WTC11 (cell line): ENCODE results near the gene FOXO1.

Source experiments
- E2F4 ChIP-seq: sonication (generic); formaldehyde crosslinking; IDR thresholded peaks from 2 replicates; pipeline ENCODE4 v1.8.1; 2022; ENCODE audit warnings: low read depth, mild to moderate bottlenecking, moderate library complexity, missing genetic modification reagents, borderline replicate concordance
- ELF4 ChIP-seq: sonication (generic); formaldehyde crosslinking; IDR thresholded peaks from 2 replicates; pipeline ENCODE4 v1.8.1; 2022; ENCODE audit warnings: low read depth, mild to moderate bottlenecking, moderate library complexity, missing genetic modification reagents
- FOXP4 ChIP-seq: sonication (generic); formaldehyde crosslinking; IDR thresholded peaks from 2 replicates; pipeline ENCODE4 v1.8.0; 2022; ENCODE audit warnings: mild to moderate bottlenecking, missing genetic modification reagents
- NR1H2 ChIP-seq: sonication (generic); formaldehyde crosslinking; IDR thresholded peaks from 2 replicates; pipeline ENCODE4 v1.9.0; 2021; ENCODE audit warnings: mild to moderate bottlenecking, moderate library complexity, missing genetic modification reagents
- PRRX2 ChIP-seq: fragments of 250-450 bp; sonication (Bioruptor Pico); IDR thresholded peaks from 2 replicates; pipeline ENCODE4 v1.8.0; 2021; ENCODE audit warnings: mild to moderate bottlenecking
- TEAD4 ChIP-seq: sonication (generic); formaldehyde crosslinking; IDR thresholded peaks from 2 replicates; pipeline ENCODE4 v1.8.0; 2022; ENCODE audit warnings: mild to moderate bottlenecking, missing genetic modification reagents
- ZNF121 ChIP-seq: sonication (generic); formaldehyde crosslinking; IDR thresholded peaks from 2 replicates; pipeline ENCODE4 v1.8.0; 2023; ENCODE audit warnings: missing genetic modification reagents
- TF ChIP-seq, protein P1 (sequence below): fragments of 250-450 bp; sonication (Bioruptor Pico); IDR thresholded peaks from 2 replicates; pipeline ENCODE4 v2.1.2; 2022; ENCODE audit warnings: mild to moderate bottlenecking, moderate library complexity
- TF ChIP-seq, protein P2 (sequence below): fragments of 200-600 bp; IDR thresholded peaks from 2 replicates; pipeline ENCODE4 v1.8.0; 2022; ENCODE audit warnings: antibody characterized with exemption

GRCh38 chr13:40527914-40528313 lies 138.5 kb downstream of the FOXO1 start:
- no peak for TF ChIP-seq TEAD4 (CRISPR knock-in tag)
- no peak for TF ChIP-seq FOXP4 (CRISPR knock-in tag)
- no peak for TF ChIP-seq ZNF121 (CRISPR knock-in tag)
- no peak for TF ChIP-seq E2F4 (CRISPR knock-in tag)
- no peak for TF ChIP-seq PRRX2 (CRISPR knock-in tag)
- TF ChIP-seq, protein P1, sequence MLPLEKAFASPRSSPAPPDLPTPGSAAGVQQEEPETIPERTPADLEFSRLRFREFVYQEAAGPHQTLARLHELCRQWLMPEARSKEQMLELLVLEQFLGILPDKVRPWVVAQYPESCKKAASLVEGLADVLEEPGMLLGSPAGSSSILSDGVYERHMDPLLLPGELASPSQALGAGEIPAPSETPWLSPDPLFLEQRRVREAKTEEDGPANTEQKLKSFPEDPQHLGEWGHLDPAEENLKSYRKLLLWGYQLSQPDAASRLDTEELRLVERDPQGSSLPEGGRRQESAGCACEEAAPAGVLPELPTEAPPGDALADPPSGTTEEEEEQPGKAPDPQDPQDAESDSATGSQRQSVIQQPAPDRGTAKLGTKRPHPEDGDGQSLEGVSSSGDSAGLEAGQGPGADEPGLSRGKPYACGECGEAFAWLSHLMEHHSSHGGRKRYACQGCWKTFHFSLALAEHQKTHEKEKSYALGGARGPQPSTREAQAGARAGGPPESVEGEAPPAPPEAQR: no peak
- TF ChIP-seq, protein P2, sequence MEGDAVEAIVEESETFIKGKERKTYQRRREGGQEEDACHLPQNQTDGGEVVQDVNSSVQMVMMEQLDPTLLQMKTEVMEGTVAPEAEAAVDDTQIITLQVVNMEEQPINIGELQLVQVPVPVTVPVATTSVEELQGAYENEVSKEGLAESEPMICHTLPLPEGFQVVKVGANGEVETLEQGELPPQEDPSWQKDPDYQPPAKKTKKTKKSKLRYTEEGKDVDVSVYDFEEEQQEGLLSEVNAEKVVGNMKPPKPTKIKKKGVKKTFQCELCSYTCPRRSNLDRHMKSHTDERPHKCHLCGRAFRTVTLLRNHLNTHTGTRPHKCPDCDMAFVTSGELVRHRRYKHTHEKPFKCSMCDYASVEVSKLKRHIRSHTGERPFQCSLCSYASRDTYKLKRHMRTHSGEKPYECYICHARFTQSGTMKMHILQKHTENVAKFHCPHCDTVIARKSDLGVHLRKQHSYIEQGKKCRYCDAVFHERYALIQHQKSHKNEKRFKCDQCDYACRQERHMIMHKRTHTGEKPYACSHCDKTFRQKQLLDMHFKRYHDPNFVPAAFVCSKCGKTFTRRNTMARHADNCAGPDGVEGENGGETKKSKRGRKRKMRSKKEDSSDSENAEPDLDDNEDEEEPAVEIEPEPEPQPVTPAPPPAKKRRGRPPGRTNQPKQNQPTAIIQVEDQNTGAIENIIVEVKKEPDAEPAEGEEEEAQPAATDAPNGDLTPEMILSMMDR: no peak
- TF ChIP-seq NR1H2 (CRISPR knock-in tag): no peak
- no peak for TF ChIP-seq ELF4 (CRISPR knock-in tag)
